NCI-H2196 (cell line): ENCODE results near the gene MYLIP.

ENCODE experiments used
- DNase-seq: peaks from one replicate; lab custom pipeline; 2025; ENCODE audit not compliant: unreplicated experiment; lab: John Stamatoyannopoulos, UW

The MYLIP gene

DNA sequence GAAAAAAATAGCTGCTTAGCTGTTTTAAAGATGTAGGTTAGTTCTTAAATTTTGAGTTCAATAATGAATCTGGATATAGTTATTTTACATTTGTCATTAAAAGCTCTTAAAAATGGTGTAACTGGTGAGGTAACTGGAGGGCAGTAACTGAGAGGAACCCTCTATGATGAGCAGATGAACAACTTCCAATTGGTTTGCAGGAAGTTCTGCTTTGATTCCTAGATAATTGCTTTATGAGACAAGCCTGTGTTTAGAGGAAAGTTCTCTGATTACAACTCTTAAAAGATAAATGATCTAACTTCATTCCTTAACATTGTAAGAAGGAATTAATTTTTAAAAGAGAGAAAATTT, 8.5 kb downstream of the MYLIP start:
- DNase-seq, result no peak

DNA sequence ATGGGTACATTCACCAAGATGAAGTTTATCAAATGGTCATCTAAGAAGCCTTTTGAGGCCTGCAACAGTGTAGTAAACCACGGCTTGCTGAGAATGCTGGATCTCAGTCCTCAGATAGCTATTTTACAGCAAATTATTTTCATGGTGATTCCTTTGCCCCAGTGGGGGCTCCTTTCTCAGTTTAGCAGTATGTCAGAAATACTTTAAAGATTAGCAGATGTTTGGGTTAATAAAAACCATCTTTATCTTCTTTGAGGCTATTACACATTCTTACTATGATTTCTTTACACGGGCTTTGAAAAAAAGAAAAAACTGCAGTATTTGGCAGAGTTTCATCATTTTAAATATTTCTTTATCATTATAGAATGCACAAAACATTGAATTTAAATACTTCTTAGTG, 10.7 kb downstream of the MYLIP start:
- DNase-seq, result no peak

DNA sequence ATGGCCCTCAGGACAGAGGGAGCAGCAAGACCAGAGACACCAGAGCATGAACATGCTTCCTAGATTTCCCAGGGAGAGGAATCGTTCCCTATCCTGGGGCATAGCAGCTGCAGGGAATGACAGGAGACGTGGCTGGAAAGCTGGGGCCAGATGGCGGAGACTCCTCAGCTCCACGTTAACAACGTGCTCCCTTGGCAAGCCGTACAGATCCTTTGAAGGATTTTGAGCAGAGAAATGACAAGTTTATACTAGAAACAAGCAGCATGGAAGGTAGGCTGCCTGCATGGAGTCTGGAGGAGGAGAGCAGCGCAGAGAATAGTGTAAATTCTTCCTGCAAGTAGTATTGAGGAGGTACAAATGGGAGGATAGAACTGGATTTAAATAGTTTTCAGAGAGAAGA, 11.7 kb downstream of the MYLIP start:
- no peak for DNase-seq

DNA sequence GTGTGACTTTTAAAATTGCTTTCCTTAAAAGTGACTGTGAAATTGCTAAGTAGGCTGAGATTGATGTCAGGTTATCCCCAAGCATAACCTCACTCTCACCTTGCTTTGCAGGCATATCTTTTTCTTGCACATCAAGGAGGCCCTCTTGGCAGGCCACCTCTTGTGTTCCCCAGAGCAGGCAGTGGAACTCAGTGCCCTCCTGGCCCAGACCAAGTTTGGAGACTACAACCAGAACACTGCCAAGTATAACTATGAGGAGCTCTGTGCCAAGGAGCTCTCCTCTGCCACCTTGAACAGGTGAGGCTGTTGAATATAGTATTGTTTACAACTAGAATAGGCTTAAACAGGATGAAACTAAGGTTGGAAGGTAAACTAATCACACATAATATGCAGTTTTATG, 12.6 kb downstream of the MYLIP start:
- no peak for DNase-seq

DNA sequence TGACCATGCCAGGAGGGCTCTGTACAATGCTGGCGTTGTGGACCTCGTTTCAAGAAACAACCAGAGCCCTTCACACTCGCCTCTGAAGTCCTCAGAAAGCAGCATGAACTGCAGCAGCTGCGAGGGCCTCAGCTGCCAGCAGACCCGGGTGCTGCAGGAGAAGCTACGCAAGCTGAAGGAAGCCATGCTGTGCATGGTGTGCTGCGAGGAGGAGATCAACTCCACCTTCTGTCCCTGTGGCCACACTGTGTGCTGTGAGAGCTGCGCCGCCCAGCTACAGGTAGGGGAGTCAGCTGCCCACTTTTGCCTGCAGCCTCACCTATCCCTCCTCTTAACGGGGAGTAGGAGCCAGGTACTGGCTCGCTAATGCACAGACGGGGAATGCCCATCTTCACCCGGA, 16.2 kb downstream of the MYLIP start:
- DNase-seq, result no peak

DNA sequence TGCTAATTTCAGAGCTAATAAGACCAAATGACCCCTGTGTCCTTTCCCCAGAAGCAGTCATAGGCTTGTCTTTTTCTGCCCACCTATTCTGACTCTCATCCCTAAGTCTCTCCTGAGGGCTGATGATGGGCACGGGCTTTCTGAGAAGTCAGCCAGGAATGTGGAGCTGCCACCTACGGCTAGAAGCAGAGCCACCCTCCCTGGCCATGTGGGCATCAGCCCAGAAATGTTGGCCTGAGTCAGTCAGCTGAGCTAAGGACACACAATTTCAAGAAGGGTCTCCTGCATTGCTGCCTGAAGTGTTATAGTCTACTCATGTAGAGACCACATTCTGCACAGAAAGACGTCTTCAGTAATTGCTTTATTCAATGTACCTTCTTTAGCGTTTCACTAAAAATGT, 17.1 kb downstream of the MYLIP start:
- peak; percentile 39 for DNase-seq

DNA sequence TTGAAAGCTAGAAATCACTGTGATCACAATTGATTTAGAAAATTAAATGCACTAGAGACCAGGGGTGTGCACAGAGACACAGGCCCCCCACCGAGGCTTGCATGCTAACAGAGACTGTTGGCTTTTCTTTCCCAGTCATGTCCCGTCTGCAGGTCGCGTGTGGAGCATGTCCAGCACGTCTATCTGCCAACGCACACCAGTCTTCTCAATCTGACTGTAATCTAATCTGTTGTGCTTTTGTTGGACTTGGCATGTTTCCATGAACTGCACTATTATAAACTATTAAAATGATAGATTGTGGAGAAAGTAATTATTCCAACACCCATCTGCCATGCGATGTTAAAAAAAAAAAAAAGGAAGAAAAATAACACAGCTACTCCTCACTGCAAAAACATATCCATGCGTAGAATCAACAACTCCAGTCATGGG, 17.7 kb downstream of the MYLIP start:
- DNase-seq, result peak; percentile 79

DNA sequence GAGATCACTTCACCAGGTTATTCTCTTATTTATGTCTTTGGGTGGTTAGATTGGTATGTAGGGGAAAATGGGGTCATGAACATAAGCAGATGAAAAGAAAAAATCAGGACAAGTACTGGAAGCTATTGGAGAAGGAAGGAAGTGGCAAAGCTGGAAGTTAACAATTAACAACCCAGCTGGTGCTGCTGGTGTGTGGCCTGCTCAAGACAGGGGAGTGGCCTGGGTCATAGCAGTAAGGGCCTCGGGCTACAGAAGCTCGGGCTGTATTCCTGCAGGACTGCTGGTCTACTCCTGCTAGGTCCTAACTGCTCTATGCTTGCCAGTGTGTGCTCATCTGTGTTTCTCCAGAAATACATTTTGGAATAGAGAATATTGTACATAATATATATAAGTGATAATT, 19.6 kb downstream of the MYLIP start:
- no peak for DNase-seq

DNA sequence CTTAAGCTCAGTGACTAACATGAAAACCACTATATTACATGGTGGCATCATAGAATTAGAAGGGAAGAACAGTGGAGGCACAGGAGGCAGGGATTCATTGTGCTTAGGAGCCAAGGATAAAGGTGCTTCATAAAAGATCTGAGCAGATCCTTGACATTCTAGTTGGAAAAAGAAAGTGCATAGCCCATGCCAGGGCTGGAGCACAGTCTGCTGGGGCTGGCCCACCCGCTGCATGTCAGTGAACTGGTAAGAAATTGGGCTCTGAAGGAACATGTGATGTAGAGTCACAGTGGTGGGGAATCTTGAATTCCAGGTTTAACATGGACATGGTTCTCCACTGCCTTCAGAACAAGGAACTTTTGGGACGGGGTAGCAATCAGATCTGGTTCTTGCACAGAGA, 20.4 kb downstream of the MYLIP start:
- no peak for DNase-seq

DNA sequence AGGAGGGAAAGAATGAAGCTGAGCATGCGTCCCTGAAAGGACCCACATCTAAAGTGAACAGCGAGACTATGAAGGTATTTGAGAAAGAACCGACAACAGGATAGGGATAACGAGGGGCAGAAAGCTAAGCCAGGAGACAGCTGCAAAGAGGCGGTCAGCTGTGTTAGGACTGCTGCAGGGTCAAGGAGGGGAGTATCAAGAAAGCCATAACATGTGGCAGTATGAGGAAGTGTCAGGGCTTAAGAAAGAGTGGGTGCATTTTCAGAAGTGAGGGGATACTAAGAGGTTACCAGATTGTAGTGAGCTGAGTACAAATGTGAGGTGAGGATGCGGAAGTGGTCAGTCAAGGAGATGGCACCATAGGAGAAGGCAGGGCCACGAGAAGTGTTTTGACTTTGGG, 21.2 kb downstream of the MYLIP start:
- no peak for DNase-seq

DNA sequence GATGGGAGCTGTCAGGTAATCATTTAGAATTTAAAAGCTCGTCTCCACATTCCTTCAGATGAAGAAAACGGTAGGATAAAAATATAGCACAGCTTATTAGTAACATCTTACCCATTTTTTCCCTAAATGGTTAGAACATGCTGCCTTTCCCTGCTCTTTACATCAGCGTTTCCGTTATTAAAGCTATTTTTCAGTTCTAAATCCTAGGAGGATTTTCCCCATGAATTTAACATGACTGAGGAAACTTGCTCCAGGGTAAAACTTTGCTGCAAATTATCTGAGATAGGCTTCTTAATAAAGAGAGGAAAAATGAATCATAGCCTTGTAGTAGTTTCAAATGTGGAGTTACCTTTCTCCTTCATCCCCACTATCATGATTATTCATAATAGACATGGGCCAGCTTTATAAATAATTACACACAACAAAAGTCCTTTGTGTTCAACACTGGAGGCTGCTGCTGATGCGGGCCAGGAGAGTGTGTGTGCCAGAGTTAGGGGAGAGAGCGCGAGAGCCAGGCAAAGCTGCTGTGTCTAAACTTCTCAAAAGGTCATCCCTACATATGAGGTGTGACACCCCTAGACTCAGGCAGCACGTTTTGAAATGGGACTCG, 24.4 kb downstream of the MYLIP start:
- DNase-seq, result no peak

DNA sequence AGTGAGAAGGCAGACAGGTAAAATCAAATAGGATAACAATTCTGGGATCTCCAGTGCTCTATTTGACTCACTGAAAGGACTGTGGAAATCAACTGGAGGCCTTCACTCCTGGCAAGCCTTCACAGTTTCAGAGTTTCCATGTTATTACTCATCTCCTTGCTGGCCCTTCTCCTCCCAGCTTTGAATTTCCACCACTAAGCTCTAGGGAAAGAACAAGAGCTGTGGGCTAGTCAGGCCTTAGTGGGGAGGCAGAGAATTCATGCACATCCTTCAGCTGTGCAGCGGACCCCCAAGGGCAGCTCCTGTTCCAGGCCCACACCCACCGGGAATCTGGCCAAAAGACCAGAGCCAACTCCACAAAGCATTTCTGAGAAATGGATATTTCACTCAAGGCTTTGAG, 26.0 kb downstream of the MYLIP start:
- no peak for DNase-seq

DNA sequence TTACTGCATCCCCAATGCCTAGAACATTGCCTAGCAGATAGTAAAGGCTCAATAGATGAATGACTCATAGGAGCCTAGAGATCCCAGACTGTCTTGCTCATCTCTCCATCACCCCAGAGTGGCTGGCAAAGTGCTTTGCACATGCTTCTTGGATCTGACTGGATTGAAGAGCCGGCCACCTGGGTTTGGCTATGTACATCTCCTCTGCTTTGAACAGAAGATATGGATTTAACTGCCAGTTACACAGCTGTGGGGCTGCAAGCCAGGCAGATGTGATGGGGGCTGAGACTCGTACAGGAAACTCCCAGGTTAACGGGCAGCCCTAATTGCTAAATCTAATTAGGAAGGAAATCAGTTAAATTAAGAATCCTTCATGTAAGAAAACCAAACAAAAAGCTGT, 28.6 kb downstream of the MYLIP start:
- DNase-seq, result no peak

DNA sequence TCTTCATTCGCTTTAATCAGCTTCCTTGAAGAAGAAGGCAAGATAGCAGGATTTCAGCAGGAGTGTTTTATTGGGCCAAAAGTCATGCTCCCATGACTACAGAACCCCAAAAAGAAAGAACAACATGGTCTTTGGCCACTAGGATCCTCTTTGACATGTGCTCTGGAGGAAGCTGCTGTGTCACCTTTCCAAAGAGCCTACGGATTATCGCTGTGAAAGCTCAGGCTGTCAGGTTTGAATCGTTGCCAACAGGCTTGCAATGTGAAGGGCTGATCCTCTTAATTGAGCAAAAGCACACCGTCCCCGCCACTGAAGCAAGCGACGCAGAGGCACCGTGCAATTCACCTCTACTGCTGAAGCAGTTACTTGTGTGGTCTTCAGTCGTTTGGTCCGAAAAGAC, 29.0 kb downstream of the MYLIP start:
- DNase-seq, result peak; percentile 32

DNA sequence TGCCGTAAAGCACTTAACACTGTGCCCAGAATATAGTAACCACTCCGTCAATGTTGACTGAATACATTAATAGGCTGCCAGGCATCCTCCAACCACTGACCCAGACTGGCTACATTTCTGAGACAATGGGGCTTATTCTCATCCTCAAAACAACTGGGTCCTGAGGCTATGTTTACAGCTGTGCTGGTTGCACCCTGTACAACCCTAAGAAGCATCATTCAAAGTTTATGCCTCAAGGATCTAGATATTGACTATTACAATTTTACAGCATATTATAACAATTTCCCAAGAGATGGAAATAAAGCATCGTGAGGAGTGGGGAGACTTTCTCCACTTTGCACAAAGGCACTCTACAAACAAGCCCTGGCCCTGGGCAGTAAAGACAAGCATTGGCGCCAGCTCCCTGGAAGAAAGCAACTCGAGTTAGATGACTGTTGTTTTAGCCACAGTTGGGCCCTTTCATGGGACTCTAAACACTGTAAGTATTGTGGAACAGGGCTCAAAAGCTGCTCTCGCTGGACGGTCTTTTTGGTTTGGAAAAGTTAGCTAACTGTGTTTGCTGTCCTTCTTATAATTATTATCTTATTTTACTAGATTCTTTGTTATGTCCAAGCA, 30.2 kb downstream of the MYLIP start:
- DNase-seq, result no peak

DNA sequence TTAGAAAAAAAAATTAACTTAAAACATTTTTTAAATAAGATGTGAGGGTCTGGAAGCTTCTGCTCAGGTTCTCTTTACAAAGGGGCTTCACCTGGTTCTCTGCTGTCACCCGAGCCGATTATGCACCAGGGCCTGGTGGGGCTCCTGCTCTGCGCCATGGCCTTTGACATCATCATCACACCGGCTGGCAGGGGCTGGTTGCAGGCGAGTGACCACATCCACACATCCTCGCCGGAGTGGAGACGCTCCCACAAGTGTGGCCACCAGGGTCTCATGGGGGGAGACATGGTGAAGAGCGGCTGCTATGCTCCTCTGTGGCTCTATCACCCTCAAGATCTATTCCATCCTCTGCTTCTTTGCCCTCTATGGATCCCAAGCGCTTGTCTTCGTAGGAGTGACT, 31.9 kb downstream of the MYLIP start:
- no peak for DNase-seq

DNA sequence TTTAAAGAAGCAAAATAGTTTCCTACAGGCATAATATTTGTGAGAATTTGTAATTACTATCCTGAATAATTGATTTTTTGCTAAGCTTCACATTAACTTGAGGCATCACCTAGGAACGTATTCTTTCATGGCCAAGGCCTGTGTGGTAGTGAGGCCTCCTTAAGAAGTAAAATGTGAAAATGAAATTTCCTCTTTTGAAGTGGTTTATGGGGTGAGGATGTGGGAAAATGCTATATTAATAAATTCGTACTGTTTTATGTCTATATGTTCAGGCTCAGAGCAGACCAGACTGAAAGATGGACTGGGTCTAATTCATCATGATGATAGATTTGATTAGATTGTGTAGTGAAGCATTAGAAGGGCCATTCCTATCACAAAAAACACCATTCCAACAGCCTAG, 33.1 kb downstream of the MYLIP start:
- DNase-seq, result no peak

DNA sequence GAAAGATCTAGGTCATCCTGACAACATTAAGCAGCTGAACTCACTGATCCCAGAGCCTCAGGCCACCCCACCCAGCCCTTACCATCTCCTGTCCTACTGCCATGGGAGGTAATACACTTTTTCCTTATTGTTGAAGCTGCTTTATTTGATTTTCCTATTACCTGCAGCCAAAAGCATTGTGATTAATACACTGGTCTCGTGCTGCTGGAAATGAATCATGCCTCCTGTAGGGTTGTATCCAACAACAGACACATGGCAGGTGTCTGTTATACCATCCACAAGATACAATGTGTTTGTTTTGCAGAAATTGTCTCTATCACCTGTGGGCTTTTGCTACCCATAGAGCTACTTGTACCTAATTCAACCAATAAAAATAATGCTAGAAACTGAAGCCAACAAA, 34.2 kb downstream of the MYLIP start:
- peak; percentile 16 for DNase-seq

DNA sequence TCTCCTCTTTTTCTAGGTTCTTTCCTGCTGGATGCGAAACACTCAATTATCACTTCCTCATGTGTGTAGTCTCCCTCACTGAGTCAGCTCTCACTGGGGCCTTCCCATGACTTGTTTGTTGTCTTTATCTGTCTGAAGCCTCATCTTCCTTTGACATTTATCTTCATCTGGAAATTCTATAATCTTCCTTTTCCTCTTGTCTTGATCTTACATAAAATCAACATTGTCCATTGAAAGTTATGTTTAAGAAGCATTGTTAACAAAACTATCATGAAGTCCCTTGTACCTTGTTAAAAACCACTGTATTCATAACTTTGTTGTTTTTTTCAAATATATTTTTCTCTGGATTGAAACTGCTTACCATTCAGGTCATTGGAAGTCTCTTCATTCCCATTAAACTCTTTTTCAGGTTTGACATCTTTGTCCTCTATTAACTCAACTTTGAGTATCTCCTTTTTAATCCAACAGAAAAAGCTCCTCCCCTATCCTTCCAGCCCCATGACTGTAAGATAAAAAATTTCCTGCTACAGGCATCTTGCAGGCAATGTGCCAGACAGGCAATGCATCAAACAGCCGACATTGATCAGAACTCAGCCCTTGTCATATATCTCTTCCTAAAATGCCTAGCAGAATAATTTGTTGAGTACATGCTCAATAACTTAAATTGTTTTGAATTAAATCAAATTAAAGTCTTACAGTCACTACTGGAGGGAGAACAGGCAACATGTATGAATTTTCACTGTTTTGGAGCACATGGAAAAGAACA, 34.8 kb downstream of the MYLIP start:
- no peak for DNase-seq

DNA sequence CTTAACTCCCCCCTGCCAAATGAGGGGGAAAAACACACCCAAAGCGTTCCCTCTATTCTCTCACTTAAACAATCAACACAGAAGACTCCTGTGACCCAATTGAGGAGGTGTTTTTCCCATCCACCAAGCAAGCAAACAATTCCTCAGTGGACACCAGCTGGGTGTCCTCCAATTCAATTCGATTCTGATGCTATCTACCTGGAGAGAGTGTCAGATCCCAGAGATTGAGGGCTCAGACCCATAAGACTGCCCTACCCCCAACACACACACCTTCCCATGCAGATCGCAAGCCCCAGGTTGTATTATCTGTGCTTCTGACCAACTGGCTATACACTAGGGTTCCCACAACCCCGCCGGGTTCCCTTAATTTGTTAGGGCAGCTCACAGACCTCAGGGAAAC, 36.8 kb downstream of the MYLIP start:
- no peak for DNase-seq

DNA sequence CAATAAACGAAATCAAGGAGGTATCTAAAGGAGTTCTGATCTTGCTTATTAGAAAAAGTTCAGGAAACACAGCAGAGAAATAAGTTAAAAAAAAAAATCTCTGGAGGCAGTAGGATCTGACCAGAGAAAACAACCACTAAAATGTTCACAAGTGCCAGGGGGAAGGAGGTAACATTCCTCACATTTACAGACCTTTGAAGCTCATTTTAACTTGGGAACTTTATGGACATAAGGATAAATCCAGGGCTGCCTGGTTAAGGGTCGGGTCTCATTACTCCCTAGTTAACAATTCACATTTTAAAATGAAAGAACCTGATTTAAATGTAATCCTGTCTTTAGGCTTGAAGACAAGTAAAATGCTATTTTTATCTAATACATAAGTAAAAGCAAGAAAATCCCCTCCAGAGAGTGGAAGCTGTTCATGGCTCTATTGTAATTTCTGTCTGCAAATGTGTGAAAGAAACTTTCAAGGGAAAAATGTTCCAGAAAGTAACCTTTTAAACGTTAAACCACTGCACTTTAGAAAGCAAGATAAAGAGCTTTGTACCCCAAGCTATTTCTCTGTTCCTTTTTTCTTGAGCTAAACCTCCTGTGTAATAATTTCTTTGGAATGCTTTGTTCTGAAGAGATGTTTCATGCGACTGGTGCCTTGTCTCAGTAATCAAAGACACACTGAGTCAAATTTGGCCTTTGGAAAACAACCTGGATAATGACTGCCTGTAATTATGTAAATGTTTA, 38.2 kb downstream of the MYLIP start:
- DNase-seq, result no peak

DNA sequence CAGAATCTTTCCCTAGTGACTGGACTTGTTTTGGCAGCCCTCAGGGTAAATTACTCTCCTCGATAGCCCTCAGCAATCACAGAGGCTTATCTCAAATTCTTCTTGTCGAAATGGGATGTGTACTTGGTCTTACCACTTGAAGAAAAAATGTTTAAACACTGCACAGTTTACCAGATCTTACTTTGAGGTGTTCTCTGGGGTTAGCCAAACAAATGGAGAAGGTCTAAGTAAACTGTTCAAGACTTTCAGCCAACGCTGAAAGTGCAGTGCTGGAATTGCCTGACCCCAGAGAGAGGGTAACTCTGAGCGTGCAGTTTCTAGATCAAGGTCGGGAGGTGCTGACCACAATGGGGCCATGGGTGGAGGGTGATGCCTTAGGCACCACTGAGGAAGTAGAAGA, 39.2 kb downstream of the MYLIP start:
- DNase-seq, result no peak
